GM12872 (cell line): Measurements from ENCODE around the gene GALNT18.
"Not testable (repeated sequence)": the region's sequence is repeated elsewhere in the genome, so short reads cannot be mapped to it uniquely, and the experiment has no call there.

ENCODE experiments used
- CTCF ChIP-seq: IDR thresholded peaks from 3 replicates; pipeline ENCODE4 v1.5.1; 2011; ENCODE audit warnings: low read depth, mild to moderate bottlenecking, low read length, moderate library complexity; ENCODE audit not compliant: insufficient read depth

Gene GALNT18

GRCh38 chr11:11370255-11370961, 251.4 kb downstream of the GALNT18 start:
- no peak for TF ChIP-seq CTCF

DNA sequence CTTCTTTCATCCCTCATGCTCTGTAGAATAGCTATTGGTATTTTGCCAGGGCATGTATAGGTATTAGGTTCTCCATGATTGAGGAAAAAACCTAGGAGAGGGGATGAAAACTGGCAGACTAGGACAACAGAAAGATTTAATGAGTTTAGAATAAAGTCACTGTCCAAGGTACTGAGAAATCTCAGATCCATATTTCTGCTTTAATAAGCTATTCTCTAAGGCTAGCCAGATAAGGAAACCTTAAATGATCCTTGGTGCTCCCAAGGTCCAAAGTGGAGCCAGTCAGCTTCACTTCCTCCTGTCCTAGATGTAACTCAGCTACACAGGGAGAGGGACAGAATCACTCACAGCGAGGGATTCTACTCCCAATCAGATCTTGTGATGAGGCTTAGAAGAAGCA, 255.0 kb downstream of the GALNT18 start:
- TF ChIP-seq CTCF: no peak

DNA sequence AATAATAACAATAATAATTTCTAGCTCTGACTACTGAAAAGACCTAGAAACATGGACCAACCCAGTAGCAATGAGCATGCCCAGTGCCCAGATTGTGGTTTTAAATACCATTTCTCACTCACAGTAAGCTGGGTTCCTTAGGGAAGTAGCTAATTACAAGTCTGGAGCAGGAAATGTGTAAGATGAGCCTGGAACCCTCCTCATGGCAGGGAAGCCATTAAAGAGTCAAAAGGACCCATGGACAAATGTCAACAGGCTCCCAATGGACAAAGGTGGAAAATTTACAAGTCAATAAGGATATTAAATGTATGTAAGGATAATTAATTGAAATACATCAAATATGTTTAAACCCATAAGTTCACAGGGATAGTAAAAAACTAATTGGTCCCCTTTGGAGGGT, 258.1 kb downstream of the GALNT18 start:
- TF ChIP-seq CTCF: no peak

GRCh38 chr11:11359611-11360010, 262.2 kb downstream of the GALNT18 start:
- TF ChIP-seq CTCF: no peak

- no peak for TF ChIP-seq CTCF
Measured at GRCh38 chr11:11356842-11357241, 265.0 kb downstream of the GALNT18 start.

- not testable (repeated sequence) for TF ChIP-seq CTCF
Measured at GRCh38 chr11:11352878-11353277, 268.9 kb downstream of the GALNT18 start, which contains the start of gene CSNK2A3. Gene CSNK2A3 (minus strand): TSS chr11:11353250. CDS start chr11:11353119, 131 bp downstream.

- TF ChIP-seq CTCF: no peak
Measured at GRCh38 chr11:11351042-11351586, 270.7 kb downstream of the GALNT18 start.
